GM12878 (cell line): ENCODE data around the gene INO80D. TPM values are rescaled to one million over a fixed set of nuclear protein-coding genes. Genes with fewer than 3 reads are reported as not detected.
A peak's percentile ranks its signal among the peaks of the same experiment; 100 is the strongest.

Experiments
- ATAC-seq: fragments of 200-7000 bp; cut with Tn5 transposase; 3 replicates; pipeline ENCODE4 v1.9.1; 2020; ENCODE audit warnings: mild to moderate bottlenecking, moderate library complexity
- BruUV-seq: library from RNA; stranded (reverse); fragments of 400-500 nt; replicated peaks from 2 replicates; lab custom pipeline; 2021; lab: Mats Ljungman, UMichigan
- CTCF ChIA-PET: fragments of 300-600 bp; sonication (Branson Sonifier 250); formaldehyde crosslinking; extraction: SDS; loops from one replicate; lab custom pipeline; 2021; ENCODE audit warnings: inconsistent platforms; lab: Yijun Ruan, JAX
- POLR2A ChIA-PET: fragments of 350-600 bp; formaldehyde crosslinking; extraction: SDS; loops from one replicate; lab custom pipeline; 2021; ENCODE audit warnings: inconsistent platforms; lab: Charles Lee
- RAD21 ChIA-PET: fragments of 300-600 bp; sonication (Branson Sonifier 250); formaldehyde crosslinking; loops from one replicate; lab custom pipeline; 2023; ENCODE audit warnings: antibody characterized with exemption; ENCODE audit not compliant: unreplicated experiment; lab: Charles Lee
- SMC1A ChIA-PET: fragments of 300-600 bp; sonication (Branson Sonifier 250); formaldehyde crosslinking; loops from one replicate; lab custom pipeline; 2023; ENCODE audit not compliant: unreplicated experiment, uncharacterized antibody; lab: Charles Lee
- DNase-seq: peaks from one replicate; pipeline ENCODE4 v3.0.0-alpha.2; 2011; ENCODE audit warnings: low read depth, low spot score
- FAIRE-seq: peaks from 3 replicates; lab custom pipeline; 2011; peaks lifted over from hg19 to GRCh38; lab: Jason Lieb, UNC
- H2AFZ ChIP-seq: 2 replicates; pipeline ENCODE4 v1.6.0; 2011; ENCODE audit warnings: low read depth, low read length, control low read depth; ENCODE audit not compliant: control insufficient read depth
- H3K27ac ChIP-seq: 2 replicates; pipeline ENCODE4 v1.5.1; 2011; ENCODE audit warnings: control low read depth; ENCODE audit not compliant: control insufficient read depth, insufficient read depth
- H3K27me3 ChIP-seq, 2 experiments: replicated peaks in 1 of 2; 2 replicates each; pipeline versions ENCODE4 v1.6.0 to v1.6.1; 2011; ENCODE audit warnings: low read length in 1 of 2; ENCODE audit not compliant: control insufficient read depth in 2 of 2, insufficient read depth in 2 of 2
- H3K36me3 ChIP-seq, 2 experiments: 2 replicates each; pipeline ENCODE4 v1.5.1; 2011; ENCODE audit warnings: low read length in 1 of 2; ENCODE audit not compliant: control insufficient read depth in 2 of 2, insufficient read depth in 2 of 2
- H3K4me1 ChIP-seq: 2 replicates; pipeline ENCODE4 v1.6.1; 2011; ENCODE audit warnings: mild to moderate bottlenecking, low read length, moderate library complexity, mixed read lengths; ENCODE audit not compliant: control insufficient read depth, insufficient read depth
- H3K4me2 ChIP-seq: 2 replicates; pipeline ENCODE4 v1.6.0; 2011; ENCODE audit warnings: control low read depth; ENCODE audit not compliant: control insufficient read depth, insufficient read depth
- H3K4me3 ChIP-seq: fragments of 200-600 bp; sonication (generic); 2 replicates; pipeline ENCODE4 v1.5.1; 2016
- H3K79me2 ChIP-seq: 2 replicates; pipeline ENCODE4 v1.6.0; 2011; ENCODE audit warnings: low read length; ENCODE audit not compliant: control insufficient read depth, insufficient read depth
- H3K9ac ChIP-seq: 2 replicates; pipeline ENCODE4 v1.8.0; 2011; ENCODE audit warnings: low read length, control low read depth, mixed read lengths; ENCODE audit not compliant: control insufficient read depth, insufficient read depth
- H3K9me3 ChIP-seq: replicated peaks from 3 replicates; pipeline ENCODE4 v1.5.1; 2011; ENCODE audit warnings: mild to moderate bottlenecking, low read length; ENCODE audit not compliant: control insufficient read depth, insufficient read depth
- H4K20me1 ChIP-seq: 2 replicates; pipeline ENCODE4 v1.6.0; 2011; ENCODE audit not compliant: control insufficient read depth, insufficient read depth
- CBX3 ChIP-seq: fragments of 200-600 bp; sonication (generic); IDR thresholded peaks from 2 replicates; pipeline ENCODE4 v1.6.1; 2016; ENCODE audit warnings: low read depth, borderline replicate concordance
- ESRRA ChIP-seq: IDR thresholded peaks from 2 replicates; pipeline ENCODE4 v1.6.1; 2012; ENCODE audit warnings: mild to moderate bottlenecking, low read length, improper control_type of control experiment
- EZH2 ChIP-seq: IDR thresholded peaks from 2 replicates; pipeline ENCODE4 v1.6.1; 2012; ENCODE audit warnings: low read depth, mild to moderate bottlenecking, control low read depth, inconsistent platforms, low read length, borderline replicate concordance; ENCODE audit not compliant: control insufficient read depth
- MTA2 ChIP-seq: fragments of 450-650 bp; IDR thresholded peaks from 2 replicates; pipeline ENCODE4 v1.6.1; 2016; ENCODE audit warnings: low read depth, mild to moderate bottlenecking, moderate library complexity
- POLR2A ChIP-seq: IDR thresholded peaks from 2 replicates; pipeline ENCODE4 v1.6.1; 2011; ENCODE audit warnings: low read depth, mild to moderate bottlenecking, low read length
- PRDM15 ChIP-seq: fragments of 450-650 bp; formaldehyde crosslinking; IDR thresholded peaks from 2 replicates; pipeline ENCODE4 v1.4.0; 2020; ENCODE audit warnings: mild to moderate bottlenecking, moderate library complexity
- RAD21 ChIP-seq: IDR thresholded peaks from 2 replicates; pipeline ENCODE4 v1.6.1; 2011; ENCODE audit warnings: mild to moderate bottlenecking, low read depth, low read length, moderate library complexity; ENCODE audit not compliant: insufficient read depth
- REST ChIP-seq: IDR thresholded peaks from 2 replicates; pipeline ENCODE4 v1.6.1; 2012; ENCODE audit warnings: mild to moderate bottlenecking, low read depth, low read length
- SMC3 ChIP-seq: IDR thresholded peaks from 2 replicates; pipeline ENCODE4 v1.6.1; 2011; ENCODE audit warnings: low read length, improper control_type of control experiment, borderline replicate concordance
- USF1 ChIP-seq: IDR thresholded peaks from 2 replicates; pipeline ENCODE4 v1.6.1; 2011; ENCODE audit warnings: borderline replicate concordance, low read depth, mild to moderate bottlenecking, moderate library complexity, mixed read lengths, low read length; ENCODE audit not compliant: insufficient read depth; ENCODE audit errors: extremely low read length
- ZNF207 ChIP-seq: fragments of 450-650 bp; IDR thresholded peaks from 2 replicates; pipeline ENCODE4 v1.6.1; 2014; ENCODE audit warnings: antibody characterized with exemption, mild to moderate bottlenecking, borderline replicate concordance
- WGBS: methylation state at CpG from one replicate; pipeline ENCODE4 v1.1.6; 2016; ENCODE audit warnings: low lambda C conversion rate; ENCODE audit not compliant: insufficient replicate concordance, insufficient coverage; ENCODE audit errors: missing lambda C conversion rate; 5-methylcytosine and 5-hydroxymethylcytosine counted together
- in situ Hi-C: fragments of 300-500 bp; cut with MboI; formaldehyde crosslinking; loops from 9 replicates; pipeline ENCODE4 v1.14.3; 2018; ENCODE audit warnings: mixed read lengths
- intact Hi-C: fragments of 100-400 bp; cut with micrococcal nuclease; formaldehyde crosslinking; loops from one replicate; pipeline ENCODE4 v1.14.2; 2022; ENCODE audit not compliant: unreplicated experiment
- polyA plus RNA-seq, 11 experiments: library from polyadenylated mRNA; depleted of rRNA in 4 of 11; unstranded in 6 of 11; stranded (reverse) in 5 of 11; fragments of >200 nt; fragmentation: Nextera tagmentation in 4 of 11; fragmentation: Illumina TruSeq in 1 of 11; extraction: Ambion mirVana in 4 of 11; extraction: Trizol in 1 of 11; gene quantifications; 1 replicate in 1 of 11; 2 replicates in 10 of 11; pipeline versions ENCODE4 v1.2.1 to v1.2.3, GENCODE V29; 2011 to 2016; ENCODE audit warnings: inconsistent platforms in 2 of 11, missing spikeins in 2 of 11, low read depth in 1 of 11
- total RNA-seq, 4 experiments: library from RNA; depleted of rRNA in 3 of 4; stranded (reverse); fragments of >200 nt in 3 of 4; fragmentation: Illumina TruSeq in 1 of 4; extraction: Trizol in 1 of 4; gene quantifications; 2 replicates each; pipeline versions ENCODE4 v1.2.1 to v1.2.3, GENCODE V29; 2013 to 2021
- TF ChIP-seq, protein P1 (sequence below): fragments of 450-650 bp; IDR thresholded peaks from 2 replicates; pipeline ENCODE4 v1.6.1; 2017; ENCODE audit warnings: mild to moderate bottlenecking, moderate library complexity

The INO80D gene
- total and polyA plus RNA-seq, 10 of the 15 experiments (the other 5 are each of a cell fraction or from before 2014, with no cell fraction given) = 0.73 to 16.3 (median 4.7) TPM

GRCh38 chr2:205994344-205994743 lies 91.6 kb downstream of the INO80D start:
- POLR2A ChIA-PET = no interaction called here
- FAIRE-seq (no peak), DNase-seq (no peak), ATAC-seq (no peak)
- Histone ChIP-seq H3K9me3 (no peaks in the 10 kb centered on the region), H3K4me3 (no peak overlapping the region), H3K4me1 (no peaks in the 10 kb centered on the region), H3K27me3 (no peaks in the 10 kb centered on the region), H4K20me1 (no peaks in the 10 kb centered on the region), H3K36me3 (no peaks in the 10 kb centered on the region; a peak in 1 of 4 replicates), H3K27ac (no peak overlapping the region), H3K79me2 (no peaks in the 10 kb centered on the region), H3K9ac (no peak overlapping the region), H3K4me2 (no peak overlapping the region), H2AFZ (no peak overlapping the region)
- CTCF ChIA-PET = interaction anchor here (0.8 kb wide), 1 partner anchor 1918 kb away, joined by 3 read pairs; no protein-coding TSS in a partner anchor
- SMC1A ChIA-PET = interaction anchor here (0.6 to 1.0 kb wide), 2 partner anchors 25 to 1157 kb away, joined by 3 read pairs; no protein-coding TSS in a partner anchor
- in situ Hi-C loops (no loop called here), intact Hi-C loops (no loop called here)
- 98% methylated on average over 2 of the region's 2 CpGs for WGBS
- RAD21 ChIA-PET = interaction anchor here (0.7 kb wide), 1 partner anchor 59 kb away, joined by 3 read pairs; no protein-coding TSS in a partner anchor
- BruUV-seq = TSS peak; percentile 40
- no peak for TF ChIP-seq EZH2
- no peak for TF ChIP-seq ESRRA
- TF ChIP-seq SMC3 = no peak
- TF ChIP-seq RAD21 = no peak
- TF ChIP-seq, protein P1, sequence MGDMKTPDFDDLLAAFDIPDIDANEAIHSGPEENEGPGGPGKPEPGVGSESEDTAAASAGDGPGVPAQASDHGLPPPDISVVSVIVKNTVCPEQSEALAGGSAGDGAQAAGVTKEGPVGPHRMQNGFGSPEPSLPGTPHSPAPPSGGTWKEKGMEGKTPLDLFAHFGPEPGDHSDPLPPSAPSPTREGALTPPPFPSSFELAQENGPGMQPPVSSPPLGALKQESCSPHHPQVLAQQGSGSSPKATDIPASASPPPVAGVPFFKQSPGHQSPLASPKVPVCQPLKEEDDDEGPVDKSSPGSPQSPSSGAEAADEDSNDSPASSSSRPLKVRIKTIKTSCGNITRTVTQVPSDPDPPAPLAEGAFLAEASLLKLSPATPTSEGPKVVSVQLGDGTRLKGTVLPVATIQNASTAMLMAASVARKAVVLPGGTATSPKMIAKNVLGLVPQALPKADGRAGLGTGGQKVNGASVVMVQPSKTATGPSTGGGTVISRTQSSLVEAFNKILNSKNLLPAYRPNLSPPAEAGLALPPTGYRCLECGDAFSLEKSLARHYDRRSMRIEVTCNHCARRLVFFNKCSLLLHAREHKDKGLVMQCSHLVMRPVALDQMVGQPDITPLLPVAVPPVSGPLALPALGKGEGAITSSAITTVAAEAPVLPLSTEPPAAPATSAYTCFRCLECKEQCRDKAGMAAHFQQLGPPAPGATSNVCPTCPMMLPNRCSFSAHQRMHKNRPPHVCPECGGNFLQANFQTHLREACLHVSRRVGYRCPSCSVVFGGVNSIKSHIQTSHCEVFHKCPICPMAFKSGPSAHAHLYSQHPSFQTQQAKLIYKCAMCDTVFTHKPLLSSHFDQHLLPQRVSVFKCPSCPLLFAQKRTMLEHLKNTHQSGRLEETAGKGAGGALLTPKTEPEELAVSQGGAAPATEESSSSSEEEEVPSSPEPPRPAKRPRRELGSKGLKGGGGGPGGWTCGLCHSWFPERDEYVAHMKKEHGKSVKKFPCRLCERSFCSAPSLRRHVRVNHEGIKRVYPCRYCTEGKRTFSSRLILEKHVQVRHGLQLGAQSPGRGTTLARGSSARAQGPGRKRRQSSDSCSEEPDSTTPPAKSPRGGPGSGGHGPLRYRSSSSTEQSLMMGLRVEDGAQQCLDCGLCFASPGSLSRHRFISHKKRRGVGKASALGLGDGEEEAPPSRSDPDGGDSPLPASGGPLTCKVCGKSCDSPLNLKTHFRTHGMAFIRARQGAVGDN = no peak
- TF ChIP-seq ZNF207 = no peak
- no peak for TF ChIP-seq USF1
- no peak for TF ChIP-seq PRDM15 (CRISPR knock-in tag)
- no peak for TF ChIP-seq POLR2A
- no peak for TF ChIP-seq CBX3
- TF ChIP-seq MTA2 = no peak
- no peak for TF ChIP-seq REST
